HG03159 (cell line): ENCODE data around the gene IQCC.

Experiments used
- ATAC-seq: cut with Tn5 transposase; IDR thresholded peaks from one replicate; pipeline ENCODE4 v1.9.1; 2021; ENCODE audit warnings: mild to moderate bottlenecking, moderate library complexity; ENCODE audit not compliant: unreplicated experiment

Gene IQCC

DNA sequence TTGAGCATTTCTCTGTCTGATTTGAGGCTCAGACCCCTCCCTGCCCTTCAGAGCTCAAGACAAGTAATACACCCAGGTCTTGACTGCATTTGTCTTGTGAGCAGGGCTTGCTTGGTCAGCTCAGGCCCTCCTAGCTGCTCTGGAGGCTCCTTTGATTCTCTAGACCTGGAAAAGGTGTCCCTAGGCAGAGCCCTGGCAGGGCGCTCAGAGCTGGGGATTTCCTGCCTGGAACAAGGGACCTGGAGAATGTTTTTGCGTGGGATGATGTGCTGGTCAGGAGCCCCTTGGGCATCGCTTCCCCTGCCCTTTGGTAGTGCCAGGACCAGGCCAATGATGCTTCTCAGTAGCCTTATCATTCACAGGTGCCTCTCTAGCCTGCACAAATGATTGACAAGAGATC is 9.9 kb upstream of the IQCC start:
- ATAC-seq: no peak

DNA sequence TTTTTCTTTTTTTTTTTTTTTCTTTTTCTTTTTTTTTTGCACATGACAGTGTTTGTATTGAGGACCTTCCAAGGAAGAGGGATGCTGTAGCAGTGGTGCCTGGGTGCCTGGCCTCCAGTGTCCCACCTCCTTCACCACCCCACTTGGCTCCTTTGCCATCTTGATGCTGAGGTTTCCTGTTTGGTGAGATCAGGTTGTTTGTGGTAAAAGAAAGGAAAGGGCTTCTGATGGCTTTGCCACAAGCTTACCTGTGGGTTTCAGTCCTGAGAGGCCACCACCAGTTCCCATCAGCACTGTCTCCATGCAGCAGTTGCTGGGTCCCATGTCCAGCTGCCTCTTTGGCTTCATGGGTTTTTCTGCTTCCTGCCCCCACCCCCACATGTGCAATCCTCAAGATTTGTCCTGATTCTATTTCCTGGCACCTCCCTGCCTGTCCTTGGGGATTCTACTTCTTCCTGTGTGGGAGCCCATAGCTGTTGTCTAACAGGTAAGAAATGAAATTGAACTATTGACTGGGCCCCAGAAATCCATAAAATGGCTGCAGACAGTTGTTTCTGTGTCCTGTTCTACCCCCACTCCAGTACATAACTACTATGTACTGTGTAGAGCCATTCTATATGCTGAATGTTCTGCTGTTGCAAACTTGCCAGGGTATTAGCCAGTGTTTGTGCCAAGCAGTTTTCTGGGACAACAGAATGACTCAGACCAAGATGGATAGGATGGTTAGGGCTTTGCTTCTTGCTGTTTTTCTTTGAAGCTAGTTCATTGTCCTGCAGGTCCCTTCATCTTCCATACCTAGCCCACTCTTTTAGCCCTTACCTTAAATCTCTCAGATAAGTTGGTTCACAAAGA is 9.3 kb upstream of the IQCC start:
- no peak for ATAC-seq

DNA sequence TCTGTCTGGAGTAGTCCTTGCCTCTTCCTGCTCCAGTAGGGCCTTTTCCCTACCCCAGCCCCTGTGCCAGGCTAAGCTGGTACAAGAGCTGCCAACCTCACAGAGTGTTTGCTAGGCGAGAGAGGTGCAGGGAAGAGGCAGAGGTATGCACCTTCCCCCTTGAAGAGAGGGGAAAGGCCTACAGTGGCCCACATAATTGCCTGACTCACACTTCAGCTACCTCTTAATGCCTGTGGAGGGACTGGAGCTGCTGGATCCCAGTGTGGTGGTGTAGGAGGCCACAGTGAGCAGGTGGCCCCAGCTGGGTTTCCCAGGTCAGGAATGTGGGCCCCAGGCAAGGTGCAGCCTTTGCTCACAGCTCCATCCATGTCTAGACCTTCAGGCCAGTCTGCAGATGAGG is 8.4 kb upstream of the IQCC start:
- no peak for ATAC-seq

DNA sequence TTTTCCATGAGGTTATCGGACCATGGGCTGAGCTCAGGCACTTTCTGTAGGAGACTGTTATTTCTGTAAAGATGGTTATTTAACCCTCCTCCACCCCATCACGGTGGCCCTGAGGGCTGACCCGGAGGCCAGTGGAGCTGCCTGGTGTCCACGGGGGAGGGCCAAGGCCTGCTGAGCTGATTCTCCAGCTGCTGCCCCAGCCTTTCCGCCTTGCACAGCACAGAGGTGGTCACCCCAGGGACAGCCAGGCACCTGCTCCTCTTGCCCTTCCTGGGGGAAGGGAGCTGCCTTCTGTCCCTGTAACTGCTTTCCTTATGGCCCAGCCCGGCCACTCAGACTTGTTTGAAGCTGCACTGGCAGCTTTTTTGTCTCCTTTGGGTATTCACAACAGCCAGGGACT is 7.6 kb upstream of the IQCC start:
- ATAC-seq: no peak

DNA sequence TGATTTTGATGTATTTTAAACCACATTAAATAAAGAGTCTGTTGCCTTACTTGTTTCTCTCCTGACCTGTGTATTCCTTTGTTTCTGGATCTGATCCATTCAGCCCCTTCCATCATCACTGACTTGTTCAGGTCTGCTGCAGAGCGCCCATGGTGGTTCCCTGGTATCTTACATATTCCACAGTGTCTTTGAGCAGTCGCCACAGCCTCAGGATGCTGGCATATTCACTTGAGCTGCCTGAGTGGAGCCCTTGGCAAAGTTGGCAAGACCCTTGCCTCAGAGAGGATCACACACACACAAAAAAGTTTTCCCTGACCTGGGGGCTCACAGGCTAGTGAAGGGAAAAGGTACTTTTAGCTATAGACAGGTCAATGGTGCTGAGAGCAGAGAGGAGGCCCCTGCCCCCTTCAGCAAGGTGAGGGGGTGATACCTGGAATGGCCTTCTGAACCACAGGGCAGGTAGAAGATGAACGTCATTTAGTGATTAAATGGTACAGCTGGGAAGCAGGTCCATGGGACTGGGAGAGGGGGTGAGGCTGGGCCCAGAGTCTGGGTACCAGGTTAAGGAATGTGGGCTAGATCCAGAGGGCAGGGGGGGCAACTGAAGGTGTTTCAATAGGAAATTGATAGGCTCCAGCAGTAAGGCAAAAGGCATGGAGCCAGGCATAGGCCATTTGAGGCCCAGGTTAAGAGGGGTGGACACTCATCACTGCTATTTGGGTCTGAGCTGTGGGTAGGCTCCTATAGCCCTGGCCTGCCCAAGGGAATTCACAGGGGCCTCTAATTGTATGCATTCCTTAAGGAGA is 7.0 kb upstream of the IQCC start:
- ATAC-seq: no peak

DNA sequence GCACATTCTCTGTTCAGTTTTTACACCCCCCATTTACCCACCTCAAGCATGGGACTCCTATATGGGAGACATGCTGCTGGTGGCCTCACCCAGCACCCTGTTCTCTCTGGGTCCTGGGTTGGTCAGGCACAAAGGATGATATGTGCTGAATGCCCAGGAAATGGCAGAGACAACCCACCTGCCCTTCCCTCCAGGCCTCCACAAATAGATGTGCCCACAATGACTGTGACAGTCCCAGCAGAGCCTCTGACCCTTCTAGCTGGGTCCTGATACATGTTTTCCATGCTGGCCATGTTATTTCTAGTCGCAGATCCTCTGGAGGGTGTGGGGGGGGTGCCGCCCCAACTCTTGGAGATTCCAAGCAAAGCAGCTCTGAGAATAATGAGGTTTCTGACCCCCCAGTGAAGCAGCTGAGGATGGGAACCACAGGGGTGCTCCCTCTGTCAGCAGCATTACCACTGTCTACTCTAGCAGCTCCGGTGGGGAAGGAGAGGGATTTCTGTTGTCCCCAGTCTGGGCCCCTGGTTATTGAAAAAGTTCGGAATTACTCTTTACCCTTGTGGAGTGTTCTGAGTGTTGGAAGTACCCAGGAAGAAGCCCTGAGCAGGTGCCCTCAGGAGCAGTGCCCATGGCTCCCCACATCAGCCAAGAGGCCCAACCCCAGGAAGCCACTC is 6.3 kb upstream of the IQCC start:
- ATAC-seq: no peak

DNA sequence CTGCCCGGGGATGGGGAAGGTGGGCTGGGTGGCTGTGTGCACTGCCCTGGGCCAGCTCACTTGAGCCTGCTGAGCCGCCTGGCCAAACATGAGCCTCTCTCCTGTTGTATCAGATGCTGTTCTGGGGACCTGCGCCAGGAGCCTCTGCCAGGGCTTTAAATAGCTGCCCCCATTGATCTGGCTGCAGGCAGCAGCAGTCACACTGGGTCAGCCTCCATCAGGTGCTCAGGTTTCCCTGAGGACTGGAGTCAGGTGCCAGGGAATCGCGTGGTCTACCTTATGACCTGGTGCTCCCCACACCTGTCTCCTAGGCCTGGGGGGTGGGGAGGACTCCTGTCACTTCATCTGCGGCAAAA is 5.8 kb upstream of the IQCC start:
- no peak for ATAC-seq

DNA sequence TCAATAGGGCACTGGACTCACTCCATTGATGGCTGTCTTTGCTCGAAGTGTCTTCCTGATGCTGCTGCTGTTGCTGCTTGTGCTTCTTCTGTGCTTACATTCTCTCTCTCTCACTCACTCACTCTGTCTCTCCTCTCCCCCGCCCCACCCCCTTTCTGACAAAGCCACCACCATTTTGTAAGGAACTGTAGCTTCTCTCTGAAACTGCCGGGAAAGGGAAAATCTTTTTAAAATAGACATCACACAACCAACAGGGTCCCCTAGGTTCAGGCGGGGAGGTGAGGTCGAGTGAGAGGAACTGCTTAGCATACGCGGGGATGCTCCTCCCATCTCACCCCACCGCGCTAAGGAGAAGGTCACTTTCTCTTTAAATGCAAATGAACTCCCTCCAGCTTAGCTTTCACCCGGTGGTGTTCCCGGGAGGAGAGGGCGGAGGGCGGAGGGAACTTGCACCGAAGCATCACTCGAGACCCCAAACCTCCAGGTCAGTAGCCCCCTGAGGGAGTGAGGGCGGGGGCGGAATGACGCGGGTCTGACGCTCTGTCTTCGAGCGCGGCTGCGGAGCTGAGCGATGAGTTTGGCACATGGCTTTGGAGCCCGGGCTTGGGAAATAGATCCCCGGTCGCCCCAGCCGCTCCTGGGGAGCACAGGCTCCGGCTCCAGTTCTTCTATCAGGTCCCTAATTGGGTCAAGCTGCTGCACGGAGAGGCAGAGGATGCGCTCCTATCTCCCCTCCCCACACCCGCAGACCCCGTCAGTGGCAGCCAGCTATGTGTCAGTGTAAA is 5.1 kb upstream of the IQCC start, which contains the start of gene CCDC28B:
Gene CCDC28B (plus strand): TSS at position 370 of the 785 bp plus-strand sequence. CDS start 1,341 bp downstream, outside the sequence.
- no peak for ATAC-seq

DNA sequence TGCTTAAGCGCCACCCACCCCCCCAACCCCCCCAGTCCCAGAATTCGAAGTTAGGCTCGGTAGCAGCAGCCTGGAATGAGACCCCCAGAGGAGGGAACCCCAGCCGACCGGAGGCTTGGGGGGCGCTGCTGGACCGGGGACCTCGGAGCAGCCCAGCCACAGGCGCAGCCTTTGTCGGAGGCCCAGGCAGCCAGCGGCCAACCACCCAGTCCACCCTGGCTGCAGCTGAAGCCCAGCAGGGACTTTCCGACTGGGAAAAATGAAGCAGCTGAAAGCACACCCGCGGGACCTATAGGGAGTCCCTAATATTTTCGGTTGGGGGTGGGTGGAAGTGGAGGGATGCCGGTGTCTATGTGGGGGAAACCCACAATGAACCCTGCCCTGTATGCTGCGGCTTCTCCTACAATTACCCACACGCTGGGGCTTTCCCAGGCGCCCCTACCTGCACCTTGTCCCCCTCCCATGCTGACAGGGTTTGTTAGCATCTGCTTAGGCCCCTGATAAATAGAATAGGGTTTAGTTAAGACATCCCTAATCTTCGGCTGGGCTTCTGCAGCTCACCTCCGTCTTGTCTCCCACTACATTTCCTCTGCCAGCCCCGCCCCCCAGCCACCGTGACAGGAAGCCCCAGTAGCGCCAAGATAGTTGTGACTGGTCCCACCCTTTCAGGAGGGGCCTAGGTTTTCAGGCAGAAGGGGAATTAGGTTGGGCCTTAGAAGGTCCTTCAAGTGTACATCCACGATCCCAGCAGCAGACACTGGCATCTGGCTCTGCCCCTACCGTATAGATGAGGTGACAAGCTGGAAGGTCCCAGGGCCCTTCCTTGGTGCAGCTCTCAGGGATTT is 4.2 kb upstream of the IQCC start:
- no peak for ATAC-seq

DNA sequence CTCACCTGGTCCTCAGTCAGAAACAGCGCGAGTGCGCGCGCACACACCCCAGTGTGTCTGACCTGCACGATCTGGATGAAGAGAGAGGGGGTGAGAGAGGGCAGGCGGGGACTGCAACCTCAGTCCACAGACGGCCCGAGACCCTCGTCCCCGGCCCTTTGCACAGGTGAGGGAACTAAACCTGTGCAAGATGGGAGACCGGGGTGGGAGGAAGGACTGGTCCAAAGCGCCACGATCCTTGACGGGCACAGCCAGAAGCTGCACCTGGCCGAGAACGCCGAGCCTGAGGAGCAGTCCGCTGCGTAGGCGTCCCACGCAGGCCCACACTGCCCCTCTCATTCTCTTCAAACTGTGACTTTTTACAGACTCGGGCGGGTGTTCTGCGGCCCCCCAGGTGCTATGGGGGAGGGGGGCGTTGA is 519 bp upstream of the IQCC start:
- no peak for ATAC-seq

DNA sequence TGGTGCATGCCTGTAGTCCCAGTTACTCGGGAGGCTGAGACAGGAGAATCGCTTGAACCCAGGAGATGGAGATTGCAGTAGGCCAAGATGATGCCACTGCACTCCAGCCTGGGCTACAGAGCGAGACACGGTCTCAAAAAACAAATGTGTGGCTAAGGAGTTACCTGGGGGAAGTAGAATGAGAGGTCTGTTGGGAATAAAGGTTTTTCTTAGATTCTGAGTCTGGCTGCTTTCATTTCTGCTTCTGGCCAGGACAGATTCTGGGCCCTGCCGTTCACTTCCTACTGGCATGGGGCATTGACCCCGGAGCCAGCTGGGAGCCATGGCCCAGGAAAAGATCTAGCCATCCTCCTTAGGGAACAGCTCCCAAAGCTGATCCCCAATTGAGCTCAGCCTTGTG is 3.0 kb downstream of the IQCC start:
- no peak for ATAC-seq

DNA sequence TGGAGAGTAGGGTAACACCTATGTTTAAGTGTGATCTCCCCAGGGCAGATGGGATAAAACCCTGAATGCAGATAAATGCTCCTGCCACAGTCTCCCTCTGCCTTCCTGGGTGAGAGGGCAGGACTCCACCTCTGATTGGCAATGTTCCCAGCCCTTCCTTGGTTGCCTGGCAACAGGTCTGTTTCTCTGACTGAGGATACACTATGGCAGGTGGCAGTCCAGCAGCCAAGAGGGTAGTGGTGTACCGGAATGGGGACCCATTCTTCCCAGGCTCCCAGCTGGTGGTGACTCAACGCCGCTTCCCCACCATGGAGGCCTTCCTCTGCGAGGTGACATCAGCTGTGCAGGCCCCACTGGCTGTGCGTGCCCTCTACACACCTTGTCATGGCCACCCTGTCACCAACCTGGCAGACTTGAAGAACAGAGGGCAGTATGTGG is 3.4 kb downstream of the IQCC start, which contains the start of gene DCDC2B:
Gene DCDC2B (plus strand): TSS at position 199 of the 438 bp plus-strand sequence. CDS start 5 bp downstream, at position 204.
- ATAC-seq: no peak

DNA sequence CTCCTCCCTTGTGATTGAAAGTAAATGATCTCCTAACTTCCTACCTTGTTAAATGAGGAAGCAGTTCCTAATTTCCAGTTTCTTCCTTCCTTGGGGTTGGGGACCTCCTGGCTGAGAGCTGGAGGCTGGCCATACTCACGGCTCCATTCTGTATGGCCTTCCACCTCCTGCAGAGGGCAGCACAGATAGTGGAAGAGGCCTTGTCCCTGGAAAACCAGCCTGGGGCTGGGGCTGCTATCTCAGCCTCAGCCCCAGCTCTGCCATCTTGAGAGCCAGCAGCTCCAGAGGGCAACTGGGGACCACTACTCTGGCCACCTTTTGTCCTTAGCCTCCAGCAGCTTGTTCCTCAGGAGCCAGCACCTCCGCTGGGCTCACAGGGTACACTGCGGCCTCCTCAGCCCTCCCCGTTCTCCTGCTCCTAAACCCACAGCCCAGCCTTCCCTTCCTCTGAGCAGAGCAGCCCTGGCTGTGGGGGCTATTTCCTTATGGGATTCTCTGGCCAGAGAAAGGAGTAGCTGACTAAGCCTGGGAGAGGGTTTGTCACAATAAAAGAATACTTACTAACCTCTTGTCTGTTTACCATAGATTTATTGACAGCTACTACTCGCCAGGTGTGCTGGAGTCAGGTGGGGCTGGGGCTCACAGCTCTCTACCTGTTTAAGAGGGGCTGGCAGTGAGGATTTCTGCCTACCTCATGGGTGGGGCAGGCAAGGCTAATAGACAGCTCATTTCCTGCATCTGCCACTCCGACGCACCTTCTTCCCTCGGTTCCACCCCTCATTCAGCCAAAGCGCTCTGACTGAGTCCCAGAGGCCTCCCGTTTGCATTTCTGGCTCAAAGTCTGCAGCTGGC is 10.4 kb downstream of the IQCC start:
- ATAC-seq: no peak

DNA sequence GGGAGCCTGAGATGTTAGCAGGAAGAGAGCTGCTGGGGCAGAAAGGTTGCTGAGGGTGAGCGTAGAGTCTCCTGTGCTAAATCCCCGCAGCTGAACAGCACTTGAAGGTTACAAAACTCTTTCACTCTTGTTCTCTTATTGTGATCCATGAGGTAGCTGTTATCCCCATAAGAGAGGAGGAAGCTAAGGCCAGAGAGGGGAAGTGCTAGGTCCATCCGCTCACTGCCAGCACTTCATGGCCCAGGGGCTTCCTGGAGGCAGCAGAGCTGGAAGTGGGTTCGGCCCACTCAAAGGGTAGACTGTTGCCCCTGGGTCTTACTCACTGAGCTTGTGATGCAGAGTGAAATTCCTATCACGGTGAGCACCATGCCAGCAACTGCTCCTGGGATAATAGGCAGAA is 11.1 kb downstream of the IQCC start:
- ATAC-seq: no peak

DNA sequence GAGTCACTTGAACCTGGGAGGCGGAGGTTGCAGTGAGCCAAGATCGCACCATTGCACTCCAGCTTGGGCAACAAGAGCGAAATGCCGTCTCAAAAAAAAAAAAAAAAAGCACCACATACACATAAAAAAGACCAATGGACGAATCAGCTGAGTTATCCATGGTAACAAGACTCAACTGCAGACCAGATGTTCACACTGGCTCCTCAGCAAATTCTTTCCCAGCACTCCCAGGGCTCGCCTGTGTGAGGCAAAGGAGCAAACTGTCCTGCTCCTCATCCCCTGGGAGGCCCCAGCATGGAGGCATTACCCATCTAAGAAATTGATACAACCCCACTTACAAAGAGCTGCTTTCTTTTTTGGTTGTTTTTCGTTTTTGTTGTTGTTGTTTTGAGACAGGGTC is 13.6 kb downstream of the IQCC start:
- ATAC-seq: no peak

DNA sequence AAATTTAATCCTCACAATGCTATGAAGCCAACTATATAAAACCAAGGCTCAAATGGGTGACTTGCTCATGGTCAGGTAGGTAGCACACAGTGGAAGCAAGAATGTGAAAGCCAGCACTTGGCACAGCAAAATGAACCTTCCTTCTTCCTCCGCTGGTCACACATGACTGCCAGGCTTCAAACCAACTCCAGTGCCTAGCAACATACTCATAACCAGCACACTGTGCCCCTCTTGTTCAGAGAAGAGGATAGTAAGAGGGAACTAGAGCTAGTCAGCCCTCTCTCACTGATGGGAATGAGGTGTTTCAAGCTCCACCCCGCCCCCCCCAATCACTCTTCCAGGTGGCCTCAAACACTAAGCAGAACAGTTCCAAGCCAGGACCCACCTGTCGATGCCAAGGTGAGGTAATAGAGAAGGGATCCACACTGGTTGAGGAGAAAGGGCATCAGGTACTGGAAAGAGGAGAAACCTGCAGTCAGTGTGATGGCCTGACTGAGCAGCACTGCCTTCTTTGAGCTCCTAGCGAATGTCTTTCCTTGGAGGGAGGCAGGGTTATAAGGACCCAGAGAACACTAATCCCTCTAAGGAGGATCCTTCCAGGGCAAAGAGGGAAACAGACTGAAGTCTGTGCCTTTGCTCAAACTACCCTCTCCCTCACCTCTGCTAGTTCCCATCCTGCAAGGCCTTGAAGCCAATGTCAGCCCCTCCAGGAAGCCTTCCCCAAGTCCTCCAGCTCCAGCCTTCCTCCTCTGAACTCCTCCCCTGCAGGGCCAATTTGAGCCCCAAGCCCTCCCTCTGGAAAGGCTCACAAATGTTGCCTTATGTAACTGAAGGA is 15.5 kb downstream of the IQCC start:
- ATAC-seq: no peak

DNA sequence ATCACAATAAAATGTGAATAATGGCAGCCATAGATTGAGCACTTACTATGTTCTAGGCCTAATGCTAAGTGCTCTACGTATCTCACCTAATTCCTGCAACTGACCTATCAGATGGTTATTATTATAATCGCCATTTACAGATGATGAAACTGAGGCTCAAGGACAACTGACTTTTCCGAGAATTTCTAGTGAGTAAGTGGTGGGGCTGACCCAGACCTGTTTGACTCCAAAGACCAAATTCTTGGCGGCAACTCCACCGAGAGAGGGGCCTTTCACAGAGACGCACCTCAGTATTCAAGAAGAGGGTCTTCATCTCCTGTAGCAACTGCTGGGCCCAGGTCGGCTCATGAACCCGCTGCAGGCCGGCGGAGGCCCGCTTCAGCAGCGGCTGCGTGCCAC is 16.1 kb downstream of the IQCC start:
- no peak for ATAC-seq
